H9 (cell line): ENCODE measurements around the gene ZNF253. TPM values are rescaled to one million over a fixed set of nuclear protein-coding genes. Genes with fewer than 3 reads are reported as not detected.

Experiments
- DNase-seq: peaks from one replicate; pipeline ENCODE4 v3.0.0-alpha.2; 2017
- H2AFZ ChIP-seq: one replicate; pipeline ENCODE4 v1.6.1; 2013; ENCODE audit warnings: mild to moderate bottlenecking, low read length, control low read depth, moderate library complexity
- H2AK5ac ChIP-seq: 2 replicates; pipeline ENCODE4 v1.6.1; 2013; ENCODE audit warnings: low read length, control low read depth, mixed read lengths; ENCODE audit not compliant: insufficient read length
- H2BK120ac ChIP-seq: one replicate; pipeline ENCODE4 v1.6.1; 2013; ENCODE audit warnings: low read depth, mild to moderate bottlenecking, low read length, control low read depth, inconsistent platforms; ENCODE audit not compliant: poor library complexity, severe bottlenecking
- H2BK12ac ChIP-seq: 2 replicates; pipeline ENCODE4 v1.6.1; 2013; ENCODE audit warnings: low read length, control low read depth, mixed read lengths, low read depth; ENCODE audit not compliant: insufficient read length
- H2BK15ac ChIP-seq: 2 replicates; pipeline ENCODE4 v1.6.1; 2013; ENCODE audit warnings: low read depth, low read length, control low read depth
- H2BK20ac ChIP-seq: one replicate; pipeline ENCODE4 v1.6.1; 2013; ENCODE audit warnings: low read depth, mild to moderate bottlenecking, low read length, control low read depth, inconsistent platforms; ENCODE audit not compliant: poor library complexity, severe bottlenecking
- H2BK5ac ChIP-seq: 2 replicates; pipeline ENCODE4 v1.6.1; 2013; ENCODE audit warnings: low read length, control low read depth, mixed read lengths; ENCODE audit not compliant: insufficient read length
- H3K14ac ChIP-seq: 2 replicates; pipeline ENCODE4 v1.6.1; 2013; ENCODE audit warnings: low read length, control low read depth; ENCODE audit not compliant: insufficient read depth
- H3K18ac ChIP-seq: 2 replicates; pipeline ENCODE4 v1.6.1; 2013; ENCODE audit warnings: low read depth, mild to moderate bottlenecking, mixed read lengths, low read length, control low read depth; ENCODE audit not compliant: insufficient read length
- H3K23ac ChIP-seq: 2 replicates; pipeline ENCODE4 v1.6.1; 2013; ENCODE audit warnings: low read length, control low read depth, mixed read lengths, low read depth; ENCODE audit not compliant: insufficient read length
- H3K23me2 ChIP-seq: 2 replicates; pipeline ENCODE4 v1.6.1; 2013; ENCODE audit warnings: low read depth, mild to moderate bottlenecking, mixed read lengths, low read length, control low read depth; ENCODE audit not compliant: insufficient read length, poor library complexity, severe bottlenecking
- H3K27ac ChIP-seq: 2 replicates; pipeline ENCODE4 v1.5.1; 2013; ENCODE audit warnings: low read length, control low read depth, mixed read lengths, low read depth; ENCODE audit not compliant: insufficient read length
- H3K27me3 ChIP-seq: 2 replicates; pipeline ENCODE4 v1.6.1; 2013; ENCODE audit warnings: low read length, control low read depth, inconsistent platforms; ENCODE audit not compliant: insufficient read depth
- H3K4ac ChIP-seq: 2 replicates; pipeline ENCODE4 v1.6.1; 2013; ENCODE audit warnings: low read depth, mild to moderate bottlenecking, control low read depth, inconsistent platforms, low read length, moderate library complexity
- H3K4me1 ChIP-seq: 2 replicates; pipeline ENCODE4 v1.6.1; 2013; ENCODE audit warnings: low read length, control low read depth, inconsistent platforms; ENCODE audit not compliant: insufficient read depth
- H3K4me2 ChIP-seq: 2 replicates; pipeline ENCODE4 v1.6.1; 2013; ENCODE audit warnings: low read length, control low read depth, mixed read lengths; ENCODE audit not compliant: insufficient read length, insufficient read depth
- H3K56ac ChIP-seq: 2 replicates; pipeline ENCODE4 v1.6.1; 2013; ENCODE audit warnings: low read depth, mild to moderate bottlenecking, mixed read lengths, low read length, control low read depth; ENCODE audit not compliant: insufficient read length
- H3K79me1 ChIP-seq: 2 replicates; pipeline ENCODE4 v1.6.1; 2013; ENCODE audit warnings: low read depth, mild to moderate bottlenecking, moderate library complexity, low read length, control low read depth, inconsistent platforms; ENCODE audit not compliant: insufficient read depth, poor library complexity, severe bottlenecking
- H3K79me2 ChIP-seq: 2 replicates; pipeline ENCODE4 v1.6.1; 2013; ENCODE audit warnings: low read length, control low read depth, inconsistent platforms; ENCODE audit not compliant: insufficient read depth
- H3K9ac ChIP-seq: 2 replicates; pipeline ENCODE4 v1.6.1; 2013; ENCODE audit warnings: low read length, control low read depth, mixed read lengths; ENCODE audit not compliant: insufficient read length; ENCODE audit errors: extremely low read depth
- H3K9me3 ChIP-seq: one replicate; pipeline ENCODE4 v1.6.1; 2013; ENCODE audit warnings: low read depth, low read length, inconsistent platforms; ENCODE audit not compliant: control insufficient read depth
- H3T11ph ChIP-seq: one replicate; pipeline ENCODE4 v1.6.1; 2013; ENCODE audit warnings: mild to moderate bottlenecking, low read length, control low read depth, inconsistent platforms
- H4K20me1 ChIP-seq: one replicate; pipeline ENCODE4 v1.6.1; 2013; ENCODE audit not compliant: control insufficient read depth, insufficient read length, insufficient read depth
- H4K5ac ChIP-seq: 2 replicates; pipeline ENCODE4 v1.6.1; 2013; ENCODE audit warnings: low read depth, mild to moderate bottlenecking, mixed read lengths, low read length, control low read depth; ENCODE audit not compliant: insufficient read length
- H4K8ac ChIP-seq: replicated peaks from 2 replicates; pipeline ENCODE4 v1.6.1; 2013; ENCODE audit warnings: low read length, control low read depth, mixed read lengths, low read depth; ENCODE audit not compliant: insufficient read length
- H4K91ac ChIP-seq: 2 replicates; pipeline ENCODE4 v1.6.1; 2013; ENCODE audit warnings: low read depth, mild to moderate bottlenecking, moderate library complexity, mixed read lengths, low read length, control low read depth; ENCODE audit not compliant: insufficient read length
- H3K27ac Mint-ChIP-seq, 3 experiments: 2 replicates in 2 of 3; 3 replicates in 1 of 3; pipeline ENCODE4 v1.8.0; 2020 to 2021; ENCODE audit warnings: mixed read lengths in 3 of 3, mild to moderate bottlenecking in 1 of 3, moderate library complexity in 1 of 3
- H3K27me3 Mint-ChIP-seq: 2 replicates; pipeline ENCODE4 v1.8.0; 2021; ENCODE audit warnings: low read depth, mild to moderate bottlenecking, moderate library complexity, mixed read lengths
- H3K36me3 Mint-ChIP-seq, 3 experiments: 2 replicates in 2 of 3; 3 replicates in 1 of 3; pipeline ENCODE4 v1.8.0; 2020 to 2021; ENCODE audit warnings: low read depth in 3 of 3, mixed read lengths in 3 of 3; ENCODE audit not compliant: insufficient read depth in 1 of 3
- H3K4me1 Mint-ChIP-seq, 2 experiments: 2 replicates each; pipeline ENCODE4 v1.8.0; 2020; ENCODE audit warnings: mixed read lengths in 2 of 2
- H3K4me3 Mint-ChIP-seq, 2 experiments: 2 replicates in 1 of 2; 3 replicates in 1 of 2; pipeline ENCODE4 v1.8.0; 2020 to 2021; ENCODE audit warnings: mild to moderate bottlenecking in 2 of 2, mixed read lengths in 2 of 2, moderate library complexity in 1 of 2
- H3K9me3 Mint-ChIP-seq, 2 experiments: 2 replicates in 1 of 2; 3 replicates in 1 of 2; pipeline ENCODE4 v1.8.0; 2020; ENCODE audit warnings: mild to moderate bottlenecking in 2 of 2, mixed read lengths in 2 of 2, moderate library complexity in 1 of 2
- CTCF ChIP-seq: fragments of 200-600 bp; sonication (generic); conservative IDR thresholded peaks from 3 replicates; pipeline ENCODE4 v1.8.0; 2021; ENCODE audit warnings: antibody characterized with exemption, mild to moderate bottlenecking
- WGBS: extraction: QIAGEN DNeasy Blood & Tissue Kit; methylation state at CpG from one replicate; pipeline ENCODE4 v1.1.7; 2013; ENCODE audit warnings: missing lambda C conversion rate, low lambda C conversion rate, mixed read lengths; ENCODE audit not compliant: insufficient read length; ENCODE audit errors: extremely low coverage; 5-methylcytosine and 5-hydroxymethylcytosine counted together
- total RNA-seq: library from RNA; stranded (reverse); gene quantifications from 2 replicates; pipeline ENCODE4 v1.2.1, GENCODE V29; 2021

Gene ZNF253
- total RNA-seq, 1 experiment from 2014 or later: 51.0 TPM

DNA sequence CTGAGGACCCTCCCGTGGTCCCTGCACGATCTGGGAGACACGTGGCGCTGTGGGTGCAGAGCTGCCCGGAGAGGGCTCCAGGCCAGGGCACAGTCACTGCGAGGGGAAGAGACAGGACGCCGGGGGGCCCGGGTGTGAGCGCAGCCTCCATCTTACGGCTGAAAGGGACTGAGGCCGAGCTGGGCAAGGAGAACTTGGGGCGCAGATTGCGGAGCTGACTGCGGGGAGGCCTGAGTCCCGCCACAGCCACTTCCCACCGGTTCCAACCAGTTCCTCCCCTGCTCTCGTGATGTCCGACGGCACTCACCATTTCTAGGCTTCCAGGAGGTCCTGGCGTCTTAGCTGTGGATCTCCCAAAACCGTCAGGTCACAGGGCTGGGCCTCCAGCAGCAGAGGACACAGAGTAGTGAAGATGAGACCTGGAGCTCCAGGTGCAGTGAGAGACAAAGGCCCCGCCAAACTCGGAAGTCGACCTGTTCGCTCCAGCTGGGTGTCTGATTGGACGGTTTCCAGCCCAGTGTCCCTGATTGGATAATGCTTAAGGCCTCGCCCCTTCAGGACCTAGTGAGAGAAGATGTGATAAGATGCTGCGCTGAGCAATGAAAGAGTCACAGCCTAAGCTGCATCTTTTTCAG is 4.8 kb upstream of the ZNF253 start:
- Histone ChIP-seq H3K9ac (peak overlapping the region; percentile 92), H2BK12ac (no peak overlapping the region), H3K18ac (peak overlapping the region; percentile 91), H3K4me1 (no peaks in the 10 kb centered on the region), H2BK120ac (no peak overlapping the region), H2BK20ac (no peak overlapping the region), H4K8ac (no peak overlapping the region), H2BK15ac (no peak overlapping the region), H4K91ac (no peak overlapping the region), H3K4me2 (peak overlapping the region; percentile 77), H4K5ac (peak overlapping the region; percentile 13), H3K27me3 (no peaks in the 10 kb centered on the region), H3K56ac (no peak overlapping the region), H3K4ac (no peak overlapping the region), H3K23ac (no peak overlapping the region), H3T11ph (no peak overlapping the region), H3K9me3 (no peaks in the 10 kb centered on the region), H3K79me2 (peaks cover 2% of the 10 kb centered on the region; the same call in 1 of the 2 replicates), H2BK5ac (no peak overlapping the region), H2AFZ (no peak overlapping the region), H4K20me1 (no peaks in the 10 kb centered on the region), H3K79me1 (peaks cover 3% of the 10 kb centered on the region), H2AK5ac (no peak overlapping the region), H3K14ac (peak overlapping the region; percentile 98; the same call in 1 of the 2 replicates), H3K23me2 (no peaks in the 10 kb centered on the region), H3K27ac (no peak overlapping the region)
- peak overlapping the region in 2 of 3 experiments; percentile 94; a peak in 3 of 7 replicates for H3K27ac Mint-ChIP-seq
- H3K36me3 Mint-ChIP-seq: peaks cover 16 to 22% (median 20%) of the 10 kb centered on the region in 3 experiments; a peak in 6 of 7 replicates
- no CpG with 5 or more reads among the region's 29 CpGs for WGBS
- peak overlapping the region; percentile 83 to 88 for H3K4me3 Mint-ChIP-seq
- peak; percentile 92 for DNase-seq
- peaks cover 2 to 7% of the 10 kb centered on the region in 2 experiments; a peak in 2 of 4 replicates for H3K4me1 Mint-ChIP-seq
- peaks cover 4 to 54% of the 10 kb centered on the region in 2 experiments for H3K9me3 Mint-ChIP-seq
- H3K27me3 Mint-ChIP-seq: no peaks in the 10 kb centered on the region; the same call in 1 of the 2 replicates
- TF ChIP-seq CTCF: no peak
